K562 (cell line): ENCODE data around the gene TMEM131. TPM values are rescaled to one million over a fixed set of nuclear protein-coding genes. Genes with fewer than 3 reads are reported as not detected.

Experiments
- ARHGAP35 ChIP-seq: fragments of 450-650 bp; IDR thresholded peaks from 2 replicates; pipeline ENCODE4 v1.6.1; 2018; ENCODE audit not compliant: partially characterized antibody
- CEBPB ChIP-seq: fragments of 450-650 bp; IDR thresholded peaks from 2 replicates; pipeline ENCODE4 v1.6.1; 2016; ENCODE audit warnings: missing genetic modification characterization, missing compliant biosample characterization
- DIDO1 ChIP-seq: fragments of 450-650 bp; IDR thresholded peaks from 2 replicates; pipeline ENCODE4 v1.6.1; 2016; ENCODE audit warnings: low read depth, missing biosample characterization, missing genetic modification characterization
- ETV1 ChIP-seq: fragments of 450-650 bp; conservative IDR thresholded peaks from 2 replicates; pipeline ENCODE4 v1.6.1; 2016; ENCODE audit warnings: missing genetic modification characterization, control low read depth, low read depth, missing compliant biosample characterization
- HDAC1 ChIP-seq, 2 experiments: fragments of 450-650 bp; IDR thresholded peaks; 2 replicates each; pipeline ENCODE4 v1.6.1; 2016 to 2017; ENCODE audit warnings: inconsistent platforms in 1 of 2, mild to moderate bottlenecking in 1 of 2, moderate library complexity in 1 of 2
- HES1 ChIP-seq: fragments of 450-650 bp; IDR thresholded peaks from 2 replicates; pipeline ENCODE4 v1.6.1; 2016; ENCODE audit warnings: low read depth, mild to moderate bottlenecking, moderate library complexity
- LCOR ChIP-seq: sonication (generic); formaldehyde crosslinking; IDR thresholded peaks from 2 replicates; pipeline ENCODE4 v1.8.0; 2022; ENCODE audit warnings: mild to moderate bottlenecking, missing genetic modification reagents
- SMARCA5 ChIP-seq: fragments of 450-650 bp; IDR thresholded peaks from 2 replicates; pipeline ENCODE4 v1.6.1; 2016
- TFAM ChIP-seq: fragments of 250-450 bp; sonication (Bioruptor Pico); conservative IDR thresholded peaks from 2 replicates; pipeline ENCODE4 v1.5.0; 2021; ENCODE audit warnings: mild to moderate bottlenecking, moderate library complexity
- TFAP4 ChIP-seq: sonication (generic); formaldehyde crosslinking; IDR thresholded peaks from 2 replicates; pipeline ENCODE4 v1.8.0; 2022; ENCODE audit warnings: missing genetic modification reagents, mild to moderate bottlenecking, moderate library complexity, borderline replicate concordance
- TGIF2 ChIP-seq: sonication (generic); formaldehyde crosslinking; IDR thresholded peaks from 2 replicates; pipeline ENCODE4 v1.8.1; 2022; ENCODE audit warnings: mild to moderate bottlenecking, missing genetic modification reagents, moderate library complexity
- TSC22D4 ChIP-seq: fragments of 450-650 bp; IDR thresholded peaks from 2 replicates; pipeline ENCODE4 v1.6.1; 2016; ENCODE audit warnings: missing genetic modification characterization, missing biosample characterization, control low read depth
- ZBTB9 ChIP-seq: fragments of 450-650 bp; formaldehyde crosslinking; IDR thresholded peaks from 2 replicates; pipeline ENCODE4 v1.4.0; 2020; ENCODE audit warnings: mild to moderate bottlenecking, moderate library complexity
- polyA plus RNA-seq, 8 experiments: library from polyadenylated mRNA; depleted of rRNA in 4 of 8; stranded (reverse) in 5 of 8; unstranded in 3 of 8; fragments of >200 nt; fragmentation: Nextera tagmentation in 2 of 8; fragmentation: Illumina TruSeq in 1 of 8; extraction: Ambion mirVana in 2 of 8; extraction: Trizol in 1 of 8; gene quantifications; 2 replicates each; pipeline versions ENCODE4 v1.2.1 to v1.2.3, GENCODE V29; 2011 to 2014; ENCODE audit warnings: inconsistent platforms in 1 of 8, missing spikeins in 1 of 8
- total RNA-seq, 7 experiments: library from RNA; depleted of rRNA in 6 of 7; stranded (reverse); fragments of >200 nt in 6 of 7; fragmentation: Illumina TruSeq in 2 of 7; extraction: Trizol in 2 of 7; gene quantifications; 2 replicates each; pipeline versions ENCODE4 v1.2.1 to v1.2.3, GENCODE V29; 2011 to 2021; ENCODE audit warnings: low replicate concordance in 1 of 7
- TF ChIP-seq, protein P1 (sequence below): fragments of 250-450 bp; sonication (Bioruptor Pico); IDR thresholded peaks from 2 replicates; pipeline ENCODE4 v1.9.0; 2021; ENCODE audit warnings: mild to moderate bottlenecking, inconsistent platforms
- TF ChIP-seq, protein P2 (sequence below): fragments of 450-650 bp; IDR thresholded peaks from 2 replicates; pipeline ENCODE4 v1.6.1; 2017; ENCODE audit warnings: antibody characterized with exemption, mild to moderate bottlenecking
- TF ChIP-seq, protein P3 (sequence below): sonication (generic); formaldehyde crosslinking; IDR thresholded peaks from 2 replicates; pipeline ENCODE4 v1.8.0; 2022; ENCODE audit warnings: missing genetic modification reagents, mild to moderate bottlenecking, borderline replicate concordance

TMEM131 gene
- total and polyA plus RNA-seq, 9 of the 15 experiments (the other 6 are each of a cell fraction or from before 2014, with no cell fraction given): 2.5 to 21.1 (median 12.4) TPM

- TF ChIP-seq ARHGAP35 (no peak), TFAP4 (no peak), HES1 (no peak), TGIF2 (no peak), CEBPB (tag) (no peak), LCOR (CRISPR knock-in tag) (no peak), TSC22D4 (no peak), TFAM (CRISPR knock-in tag) (no peak), ZBTB9 (CRISPR knock-in tag) (no peak), HDAC1 (IDR thresholded peaks at IDR 0.05) (no peak), ETV1 (tag) (no peak), DIDO1 (tag) (no peak), SMARCA5 (peak; percentile 57; the same call in 1 of the 2 replicates)
- TF ChIP-seq, protein P1, sequence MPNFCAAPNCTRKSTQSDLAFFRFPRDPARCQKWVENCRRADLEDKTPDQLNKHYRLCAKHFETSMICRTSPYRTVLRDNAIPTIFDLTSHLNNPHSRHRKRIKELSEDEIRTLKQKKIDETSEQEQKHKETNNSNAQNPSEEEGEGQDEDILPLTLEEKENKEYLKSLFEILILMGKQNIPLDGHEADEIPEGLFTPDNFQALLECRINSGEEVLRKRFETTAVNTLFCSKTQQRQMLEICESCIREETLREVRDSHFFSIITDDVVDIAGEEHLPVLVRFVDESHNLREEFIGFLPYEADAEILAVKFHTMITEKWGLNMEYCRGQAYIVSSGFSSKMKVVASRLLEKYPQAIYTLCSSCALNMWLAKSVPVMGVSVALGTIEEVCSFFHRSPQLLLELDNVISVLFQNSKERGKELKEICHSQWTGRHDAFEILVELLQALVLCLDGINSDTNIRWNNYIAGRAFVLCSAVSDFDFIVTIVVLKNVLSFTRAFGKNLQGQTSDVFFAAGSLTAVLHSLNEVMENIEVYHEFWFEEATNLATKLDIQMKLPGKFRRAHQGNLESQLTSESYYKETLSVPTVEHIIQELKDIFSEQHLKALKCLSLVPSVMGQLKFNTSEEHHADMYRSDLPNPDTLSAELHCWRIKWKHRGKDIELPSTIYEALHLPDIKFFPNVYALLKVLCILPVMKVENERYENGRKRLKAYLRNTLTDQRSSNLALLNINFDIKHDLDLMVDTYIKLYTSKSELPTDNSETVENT (CRISPR knock-in tag): no peak
- TF ChIP-seq, protein P2, sequence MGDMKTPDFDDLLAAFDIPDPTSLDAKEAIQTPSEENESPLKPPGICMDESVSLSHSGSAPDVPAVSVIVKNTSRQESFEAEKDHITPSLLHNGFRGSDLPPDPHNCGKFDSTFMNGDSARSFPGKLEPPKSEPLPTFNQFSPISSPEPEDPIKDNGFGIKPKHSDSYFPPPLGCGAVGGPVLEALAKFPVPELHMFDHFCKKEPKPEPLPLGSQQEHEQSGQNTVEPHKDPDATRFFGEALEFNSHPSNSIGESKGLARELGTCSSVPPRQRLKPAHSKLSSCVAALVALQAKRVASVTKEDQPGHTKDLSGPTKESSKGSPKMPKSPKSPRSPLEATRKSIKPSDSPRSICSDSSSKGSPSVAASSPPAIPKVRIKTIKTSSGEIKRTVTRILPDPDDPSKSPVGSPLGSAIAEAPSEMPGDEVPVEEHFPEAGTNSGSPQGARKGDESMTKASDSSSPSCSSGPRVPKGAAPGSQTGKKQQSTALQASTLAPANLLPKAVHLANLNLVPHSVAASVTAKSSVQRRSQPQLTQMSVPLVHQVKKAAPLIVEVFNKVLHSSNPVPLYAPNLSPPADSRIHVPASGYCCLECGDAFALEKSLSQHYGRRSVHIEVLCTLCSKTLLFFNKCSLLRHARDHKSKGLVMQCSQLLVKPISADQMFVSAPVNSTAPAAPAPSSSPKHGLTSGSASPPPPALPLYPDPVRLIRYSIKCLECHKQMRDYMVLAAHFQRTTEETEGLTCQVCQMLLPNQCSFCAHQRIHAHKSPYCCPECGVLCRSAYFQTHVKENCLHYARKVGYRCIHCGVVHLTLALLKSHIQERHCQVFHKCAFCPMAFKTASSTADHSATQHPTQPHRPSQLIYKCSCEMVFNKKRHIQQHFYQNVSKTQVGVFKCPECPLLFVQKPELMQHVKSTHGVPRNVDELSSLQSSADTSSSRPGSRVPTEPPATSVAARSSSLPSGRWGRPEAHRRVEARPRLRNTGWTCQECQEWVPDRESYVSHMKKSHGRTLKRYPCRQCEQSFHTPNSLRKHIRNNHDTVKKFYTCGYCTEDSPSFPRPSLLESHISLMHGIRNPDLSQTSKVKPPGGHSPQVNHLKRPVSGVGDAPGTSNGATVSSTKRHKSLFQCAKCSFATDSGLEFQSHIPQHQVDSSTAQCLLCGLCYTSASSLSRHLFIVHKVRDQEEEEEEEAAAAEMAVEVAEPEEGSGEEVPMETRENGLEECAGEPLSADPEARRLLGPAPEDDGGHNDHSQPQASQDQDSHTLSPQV: no peak
- TF ChIP-seq, protein P3, sequence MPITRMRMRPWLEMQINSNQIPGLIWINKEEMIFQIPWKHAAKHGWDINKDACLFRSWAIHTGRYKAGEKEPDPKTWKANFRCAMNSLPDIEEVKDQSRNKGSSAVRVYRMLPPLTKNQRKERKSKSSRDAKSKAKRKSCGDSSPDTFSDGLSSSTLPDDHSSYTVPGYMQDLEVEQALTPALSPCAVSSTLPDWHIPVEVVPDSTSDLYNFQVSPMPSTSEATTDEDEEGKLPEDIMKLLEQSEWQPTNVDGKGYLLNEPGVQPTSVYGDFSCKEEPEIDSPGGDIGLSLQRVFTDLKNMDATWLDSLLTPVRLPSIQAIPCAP (CRISPR knock-in tag): no peak
These were observed 281.4 kb downstream of the TMEM131 start (continued) for GRCh38 chr2:97714084-97714949.
